ENCODE results near the gene AZU1.
"Not testable (repeated sequence)": the region's sequence is repeated elsewhere in the genome, so short reads cannot be mapped to it uniquely, and the experiment has no call there.

Gene AZU1

GRCh38 chr19:849195-849594 is 21.6 kb downstream of the AZU1 start:
- H3K9me3 ChIP-seq (ENCODE audit: control insufficient read depth, insufficient read depth, low read depth, low read length); POLR2A ChIA-PET; H3K4me1 ChIP-seq (ENCODE audit: control insufficient read depth, insufficient read depth, low read length); CTCF ChIA-PET; H3K4me3 ChIP-seq (ENCODE audit: low read depth, low read length); H3K27ac ChIP-seq (ENCODE audit: extremely low read depth, low read depth, low read length); H3K36me3 ChIP-seq (ENCODE audit: control insufficient read depth in 2 of 2, insufficient read depth in 1 of 2, low read length in 2 of 2): not testable (repeated sequence)
- TF ChIP-seq ZNF121 (tag by site-specific recombination; IDR thresholded peaks at IDR 0.05): peak; percentile 95

DNA sequence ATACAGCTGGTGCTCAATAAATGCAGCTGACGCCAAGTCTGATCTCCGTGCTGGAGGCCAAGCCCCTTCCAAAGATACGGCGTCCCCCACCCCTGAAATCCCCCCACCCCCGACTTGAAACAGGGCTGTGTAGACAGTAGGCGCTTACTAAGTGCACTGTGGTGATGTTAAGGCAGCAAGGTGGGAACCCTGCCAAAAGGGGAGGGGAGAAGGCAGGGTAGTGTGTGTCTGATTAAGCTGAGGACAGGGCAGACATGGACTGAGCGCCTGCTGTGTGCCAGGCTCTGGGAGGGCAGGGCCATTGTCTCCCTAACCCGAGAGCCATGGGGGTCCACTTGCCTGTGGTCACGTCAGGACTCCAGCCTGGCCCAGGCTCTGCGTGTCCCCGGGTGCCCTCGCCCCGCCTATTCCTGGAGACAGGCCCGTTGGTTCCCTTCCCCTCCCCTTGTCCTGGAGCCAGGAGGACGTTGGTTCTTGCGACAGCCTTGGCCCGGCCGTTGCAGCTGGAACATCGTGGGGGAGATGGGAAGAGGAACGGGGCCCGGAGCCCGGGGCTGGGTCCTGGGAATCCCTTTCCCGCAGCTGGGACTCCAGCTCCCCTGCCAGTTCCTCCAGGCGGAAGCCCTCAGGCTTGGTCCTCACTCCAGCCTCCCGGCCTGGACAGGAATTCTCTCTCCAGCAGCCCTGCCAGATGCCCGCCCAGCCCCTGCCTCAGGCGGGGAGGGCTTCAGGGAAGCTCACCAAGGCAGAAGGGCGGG is 22.8 kb downstream of the AZU1 start:
- TF ChIP-seq HIC1 (tag by site-specific recombination; IDR thresholded peaks at IDR 0.05): peak; percentile 68; the same call in 1 of the 2 replicates
- TF ChIP-seq KLF8 (tag by site-specific recombination; IDR thresholded peaks at IDR 0.05): no peak
- peak; percentile 40; the same call in 1 of the 2 replicates for TF ChIP-seq ZEB2 (tag by site-specific recombination; IDR thresholded peaks at IDR 0.05)
- peak; percentile 95 for TF ChIP-seq GLIS1 (tag by site-specific recombination; IDR thresholded peaks at IDR 0.05)
- no peak for TF ChIP-seq ZNF510 (tag by site-specific recombination; IDR thresholded peaks at IDR 0.05; ENCODE audit: insufficient replicate concordance)
- TF ChIP-seq, protein P1, sequence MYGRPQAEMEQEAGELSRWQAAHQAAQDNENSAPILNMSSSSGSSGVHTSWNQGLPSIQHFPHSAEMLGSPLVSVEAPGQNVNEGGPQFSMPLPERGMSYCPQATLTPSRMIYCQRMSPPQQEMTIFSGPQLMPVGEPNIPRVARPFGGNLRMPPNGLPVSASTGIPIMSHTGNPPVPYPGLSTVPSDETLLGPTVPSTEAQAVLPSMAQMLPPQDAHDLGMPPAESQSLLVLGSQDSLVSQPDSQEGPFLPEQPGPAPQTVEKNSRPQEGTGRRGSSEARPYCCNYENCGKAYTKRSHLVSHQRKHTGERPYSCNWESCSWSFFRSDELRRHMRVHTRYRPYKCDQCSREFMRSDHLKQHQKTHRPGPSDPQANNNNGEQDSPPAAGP (tag by site-specific recombination; IDR thresholded peaks at IDR 0.05): 0 out of 2 replicates have a peak, but pooled peaks have one; percentile 17
- TF ChIP-seq IKZF3 (tag by site-specific recombination; IDR thresholded peaks at IDR 0.05): peak; percentile 69; the same call in 1 of the 2 replicates
- peak; percentile 18; the same call in 1 of the 2 replicates for TF ChIP-seq ZNF341 (tag by site-specific recombination; IDR thresholded peaks at IDR 0.05; ENCODE audit: low read depth)
- TF ChIP-seq ZBTB20 (tag by site-specific recombination; IDR thresholded peaks at IDR 0.05): peak; percentile 87
- peak; percentile 52 for TF ChIP-seq GLIS2 (tag by site-specific recombination; IDR thresholded peaks at IDR 0.05)
- peak; percentile 88 for TF ChIP-seq ZIC2 (tag by site-specific recombination; IDR thresholded peaks at IDR 0.05)
- peak; percentile 65 for TF ChIP-seq ZNF600 (tag by site-specific recombination; IDR thresholded peaks at IDR 0.05)
- TF ChIP-seq ZNF792 (tag by site-specific recombination; IDR thresholded peaks at IDR 0.05): peak; percentile 97
- TF ChIP-seq SP2 (tag by site-specific recombination; IDR thresholded peaks at IDR 0.05): peak; percentile 36
- no peak for TF ChIP-seq ZNF274 (IDR thresholded peaks at IDR 0.05; ENCODE audit: low read length)
- TF ChIP-seq ZNF274 (tag by site-specific recombination; IDR thresholded peaks at IDR 0.05; ENCODE audit: borderline replicate concordance): no peak
- TF ChIP-seq, protein P2, sequence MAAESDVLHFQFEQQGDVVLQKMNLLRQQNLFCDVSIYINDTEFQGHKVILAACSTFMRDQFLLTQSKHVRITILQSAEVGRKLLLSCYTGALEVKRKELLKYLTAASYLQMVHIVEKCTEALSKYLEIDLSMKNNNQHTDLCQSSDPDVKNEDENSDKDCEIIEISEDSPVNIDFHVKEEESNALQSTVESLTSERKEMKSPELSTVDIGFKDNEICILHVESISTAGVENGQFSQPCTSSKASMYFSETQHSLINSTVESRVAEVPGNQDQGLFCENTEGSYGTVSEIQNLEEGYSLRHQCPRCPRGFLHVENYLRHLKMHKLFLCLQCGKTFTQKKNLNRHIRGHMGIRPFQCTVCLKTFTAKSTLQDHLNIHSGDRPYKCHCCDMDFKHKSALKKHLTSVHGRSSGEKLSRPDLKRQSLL (tag by site-specific recombination; IDR thresholded peaks at IDR 0.05): peak; percentile 77; the same call in 1 of the 2 replicates
- no peaks in the 10 kb centered on the region for H3K36me3 ChIP-seq (ENCODE audit: control insufficient read depth in 2 of 2, insufficient read depth in 1 of 2, low read length in 2 of 2)
- no peaks in the 10 kb centered on the region for H3K9me3 ChIP-seq (ENCODE audit: control insufficient read depth, insufficient read depth, low read depth, low read length)
- H3K4me1 ChIP-seq (ENCODE audit: control insufficient read depth, insufficient read depth, low read length): no peaks in the 10 kb centered on the region
- H3K27ac ChIP-seq (ENCODE audit: extremely low read depth, low read depth, low read length): no peak overlapping the region
- ChIA-PET CTCF (interaction anchor here (0.6 kb wide), 1 partner anchor 133 kb away, joined by 4 read pairs; no protein-coding TSS in a partner anchor), POLR2A (interaction anchor here (0.6 kb wide), 3 partner anchors 10 to 22 kb away, joined by 4 read pairs; no protein-coding TSS in a partner anchor)
- no peak overlapping the region for H3K4me3 ChIP-seq (ENCODE audit: low read depth, low read length)

All from HEK293 (cell line).